H1 (cell line): ENCODE results near the gene RHO. TPM values are rescaled to one million over a fixed set of nuclear protein-coding genes. Genes with fewer than 3 reads are reported as not detected.
"Not testable (repeated sequence)": the region's sequence is repeated elsewhere in the genome, so short reads cannot be mapped to it uniquely, and the experiment has no call there.

Experiments
- CTCF ChIA-PET: fragments of 300-600 bp; sonication (Branson Sonifier 250); formaldehyde crosslinking; loops from one replicate; lab custom pipeline; 2021; ENCODE audit not compliant: partially characterized antibody; lab: Charles Lee
- POLR2A ChIA-PET: fragments of 300-600 bp; sonication (Branson Sonifier 250); formaldehyde crosslinking; loops from one replicate; lab custom pipeline; 2021; ENCODE audit warnings: inconsistent platforms; ENCODE audit not compliant: partially characterized antibody; lab: Charles Lee
- DNase-seq, 2 experiments: peaks; one replicate each; pipeline versions ENCODE4 v3.0.0 to v3.0.0-alpha.2; 2010 to 2022; ENCODE audit warnings: low spot score in 2 of 2, low read depth in 1 of 2, mixed read lengths in 1 of 2
- FAIRE-seq: peaks from 2 replicates; lab custom pipeline; 2011; peaks lifted over from hg19 to GRCh38; lab: Jason Lieb, UNC
- H2AFZ ChIP-seq: 2 replicates; pipeline ENCODE4 v1.8.1; 2012; ENCODE audit warnings: low read length, inconsistent platforms
- H2AK5ac ChIP-seq: 2 replicates; pipeline ENCODE4 v1.6.1; 2013; ENCODE audit warnings: low read depth, low read length
- H2BK120ac ChIP-seq: replicated peaks from 2 replicates; pipeline ENCODE3; 2013; ENCODE audit warnings: low read depth, low read length, inconsistent platforms
- H2BK12ac ChIP-seq: 2 replicates; pipeline ENCODE4 v1.6.1; 2013; ENCODE audit warnings: low read depth, low read length
- H2BK15ac ChIP-seq: 2 replicates; pipeline ENCODE4 v1.6.1; 2013; ENCODE audit warnings: low read length
- H2BK20ac ChIP-seq: 2 replicates; pipeline ENCODE4 v1.6.1; 2013; ENCODE audit warnings: low read length
- H2BK5ac ChIP-seq: 2 replicates; pipeline ENCODE4 v1.6.1; 2013; ENCODE audit warnings: low read depth, low read length
- H3K14ac ChIP-seq: 2 replicates; pipeline ENCODE4 v1.6.1; 2013; ENCODE audit warnings: inconsistent platforms; ENCODE audit not compliant: insufficient read length
- H3K18ac ChIP-seq: 2 replicates; pipeline ENCODE4 v1.6.1; 2013; ENCODE audit warnings: low read length; ENCODE audit errors: extremely low read depth
- H3K23ac ChIP-seq: 2 replicates; pipeline ENCODE4 v1.6.1; 2013; ENCODE audit warnings: inconsistent platforms; ENCODE audit not compliant: insufficient read length
- H3K23me2 ChIP-seq: 2 replicates; pipeline ENCODE4 v1.6.1; 2013; ENCODE audit warnings: low read depth, low read length
- H3K27ac ChIP-seq: 2 replicates; pipeline ENCODE4 v1.6.1; 2011; ENCODE audit warnings: low read depth, low read length, inconsistent platforms
- H3K27me3 ChIP-seq, 4 experiments: replicated peaks in 1 of 4; 1 replicate in 1 of 4; 2 replicates in 3 of 4; pipeline versions ENCODE4 v1.6.1 to v1.8.1; 2011 to 2013; ENCODE audit warnings: low read length in 3 of 4, mild to moderate bottlenecking in 3 of 4, inconsistent platforms in 2 of 4, mixed read lengths in 2 of 4, moderate library complexity in 1 of 4; ENCODE audit not compliant: control insufficient read depth in 3 of 4, insufficient read depth in 3 of 4; ENCODE audit errors: extremely low read depth in 1 of 4
- H3K36me3 ChIP-seq, 4 experiments: 2 replicates each; pipeline versions ENCODE4 v1.6.1 to v1.8.1; 2011 to 2013; ENCODE audit warnings: mild to moderate bottlenecking in 4 of 4, low read length in 3 of 4, moderate library complexity in 2 of 4, control low read depth in 1 of 4, inconsistent platforms in 1 of 4; ENCODE audit not compliant: insufficient read depth in 4 of 4, control insufficient read depth in 2 of 4
- H3K4ac ChIP-seq: replicated peaks from 2 replicates; pipeline ENCODE3; 2013; ENCODE audit warnings: low read length, low read depth, mixed read lengths, inconsistent platforms; ENCODE audit not compliant: insufficient read length
- H3K4me1 ChIP-seq, 4 experiments: replicated peaks in 1 of 4; 1 replicate in 1 of 4; 2 replicates in 3 of 4; pipeline versions ENCODE4 v1.6.1 to v1.8.1; 2011 to 2013; ENCODE audit warnings: low read length in 3 of 4, inconsistent platforms in 2 of 4, mixed read lengths in 1 of 4; ENCODE audit not compliant: insufficient read depth in 4 of 4, control insufficient read depth in 3 of 4
- H3K4me2 ChIP-seq, 2 experiments: 2 replicates each; pipeline versions ENCODE4 v1.6.1 to v1.8.1; 2011 to 2013; ENCODE audit warnings: low read depth in 2 of 2, low read length in 2 of 2, control low read depth in 1 of 2, inconsistent platforms in 1 of 2, mild to moderate bottlenecking in 1 of 2; ENCODE audit not compliant: insufficient read depth in 1 of 2
- H3K4me3 ChIP-seq, 4 experiments: fragments of 200-600, 300-600 bp in 1 of 4; sonication (generic), shearing (Covaris generic), sonication (Bioruptor Twin) in 1 of 4; 2 replicates each; pipeline versions ENCODE4 v1.5.1 to v1.8.1; 2011 to 2016; ENCODE audit warnings: low read length in 4 of 4, low read depth in 3 of 4, control low read depth in 2 of 4, inconsistent platforms in 2 of 4, mild to moderate bottlenecking in 2 of 4, mixed read lengths in 1 of 4, moderate library complexity in 1 of 4; ENCODE audit not compliant: insufficient read depth in 2 of 4; ENCODE audit errors: extremely low read depth in 1 of 4
- H3K56ac ChIP-seq: replicated peaks from 2 replicates; pipeline ENCODE3; 2013; ENCODE audit warnings: low read depth, mild to moderate bottlenecking, mixed read lengths, low read length, inconsistent platforms; ENCODE audit not compliant: insufficient read length
- H3K79me1 ChIP-seq: 2 replicates; pipeline ENCODE4 v1.6.1; 2013; ENCODE audit warnings: low read depth, low read length, control low read depth
- H3K79me2 ChIP-seq, 2 experiments: 2 replicates each; pipeline versions ENCODE4 v1.6.1 to v1.8.1; 2012 to 2013; ENCODE audit warnings: low read length in 2 of 2, mild to moderate bottlenecking in 2 of 2, inconsistent platforms in 1 of 2; ENCODE audit not compliant: insufficient read depth in 2 of 2, control insufficient read depth in 1 of 2
- H3K9ac ChIP-seq, 4 experiments: replicated peaks in 1 of 4; 1 replicate in 1 of 4; 2 replicates in 3 of 4; pipeline versions ENCODE4 v1.6.1 to v1.8.1; 2011 to 2013; ENCODE audit warnings: low read depth in 3 of 4, low read length in 3 of 4, control low read depth in 2 of 4, mild to moderate bottlenecking in 2 of 4, moderate library complexity in 2 of 4, inconsistent platforms in 1 of 4; ENCODE audit errors: extremely low read depth in 1 of 4
- H3K9me3 ChIP-seq, 2 experiments: 2 replicates each; pipeline versions ENCODE4 v1.6.1 to v1.8.1; 2012 to 2013; ENCODE audit warnings: mild to moderate bottlenecking in 2 of 2, moderate library complexity in 2 of 2, control low read depth in 1 of 2, inconsistent platforms in 1 of 2, low read depth in 1 of 2, low read length in 1 of 2, mixed read lengths in 1 of 2; ENCODE audit not compliant: insufficient read depth in 2 of 2
- H4K20me1 ChIP-seq, 2 experiments: replicated peaks in 1 of 2; 2 replicates each; pipeline versions ENCODE3 to v1.8.1; 2011 to 2013; ENCODE audit warnings: inconsistent platforms in 2 of 2, low read length in 2 of 2, mild to moderate bottlenecking in 1 of 2; ENCODE audit not compliant: insufficient read depth in 2 of 2, control insufficient read depth in 1 of 2
- H4K5ac ChIP-seq: 2 replicates; pipeline ENCODE4 v1.6.1; 2013; ENCODE audit warnings: low read length, low read depth, mixed read lengths, inconsistent platforms; ENCODE audit not compliant: insufficient read length
- H4K8ac ChIP-seq: 2 replicates; pipeline ENCODE4 v1.8.0; 2013; ENCODE audit warnings: mild to moderate bottlenecking, moderate library complexity, low read length, inconsistent platforms; ENCODE audit not compliant: insufficient read depth; ENCODE audit errors: extremely low read depth
- H4K91ac ChIP-seq: replicated peaks from 2 replicates; pipeline ENCODE3; 2013; ENCODE audit warnings: low read length, mixed read lengths, inconsistent platforms; ENCODE audit not compliant: insufficient read length
- WGBS, 2 experiments: shearing (Covaris generic) in 1 of 2; methylation state at CpG; one replicate each; pipeline versions ENCODE4 v1.1.6 to v1.1.7; 2013 to 2015; ENCODE audit warnings: low lambda C conversion rate in 2 of 2, mixed read lengths in 2 of 2, inconsistent platforms in 1 of 2, low coverage in 1 of 2, missing lambda C conversion rate in 1 of 2; ENCODE audit not compliant: insufficient replicate concordance in 2 of 2, insufficient coverage in 1 of 2, insufficient read length in 1 of 2; ENCODE audit errors: extremely low coverage in 1 of 2, missing lambda C conversion rate in 1 of 2; 5-methylcytosine and 5-hydroxymethylcytosine counted together
- polyA plus RNA-seq, 7 experiments: library from polyadenylated mRNA; depleted of rRNA in 3 of 7; stranded (reverse) in 5 of 7; unstranded in 2 of 7; fragments of >200 nt in 5 of 7; fragments of 200-250 nt in 2 of 7; gene quantifications; 1 replicate in 5 of 7; 2 replicates in 1 of 7; 4 replicates in 1 of 7; pipeline versions ENCODE4 v1.2.1 to v1.2.3, GENCODE V29; 2011 to 2013; ENCODE audit warnings: missing spikeins in 2 of 7, mixed read lengths in 2 of 7
- total RNA-seq: library from RNA; stranded (reverse); fragmentation: NEBNext Ultra II Directional; extraction: Animal tissue kit (Norgen Biotek cat#: 25700); gene quantifications from 2 replicates; pipeline ENCODE4 v1.2.1, GENCODE V29; 2021

Gene RHO
- total and polyA plus RNA-seq, 2 of the 8 experiments (the other 6 are each of a cell fraction or from before 2014, with no cell fraction given) = not detected

GRCh38 chr3:129481225-129481765 lies 47.1 kb upstream of the RHO start:
- not testable (repeated sequence) for H3K4ac ChIP-seq, H3K27ac ChIP-seq, H4K91ac ChIP-seq, H2AFZ ChIP-seq, H2BK12ac ChIP-seq, H4K5ac ChIP-seq, H3K23me2 ChIP-seq, H2BK20ac ChIP-seq, H3K9me3 ChIP-seq, H3K14ac ChIP-seq, H2BK120ac ChIP-seq, DNase-seq, FAIRE-seq, H3K9ac ChIP-seq, H4K8ac ChIP-seq, H3K4me3 ChIP-seq, H2AK5ac ChIP-seq, H3K4me1 ChIP-seq, H3K79me2 ChIP-seq, H3K27me3 ChIP-seq, H2BK15ac ChIP-seq, H4K20me1 ChIP-seq, H2BK5ac ChIP-seq, H3K18ac ChIP-seq, H3K56ac ChIP-seq, H3K23ac ChIP-seq, H3K79me1 ChIP-seq, H3K4me2 ChIP-seq
- peaks cover 4 to 18% (median 10%) of the 10 kb centered on the region in 4 experiments; a peak in 6 of 8 replicates for H3K36me3 ChIP-seq
- CTCF ChIA-PET = interaction anchor here (0.6 to 3.8 kb wide), 12 partner anchors 9 to 461 kb away, joined by 3 to 12 read pairs (median 4); no protein-coding TSS in a partner anchor
- WGBS, 2 experiments = 85% methylated on average over 4 of the region's 11 CpGs; no CpG with 5 or more reads in 1 of the 2 experiments
- POLR2A ChIA-PET = interaction anchor here (1.0 to 1.2 kb wide), 3 partner anchors 10 to 165 kb away, joined by 3 read pairs; no protein-coding TSS in a partner anchor
